GM10248 (cell line): ENCODE results near the gene PSG6.
"Not testable (repeated sequence)": the region's sequence is repeated elsewhere in the genome, so short reads cannot be mapped to it uniquely, and the experiment has no call there.

Experiments used
- CTCF ChIA-PET: fragments of 300-600 bp; sonication (Branson Sonifier 250); formaldehyde crosslinking; extraction: SDS; loops from one replicate; lab custom pipeline; 2021; ENCODE audit warnings: antibody characterized with exemption; lab: Yijun Ruan, JAX
- POLR2A ChIA-PET: fragments of 350-650 bp; sonication (Branson Sonifier 250); formaldehyde crosslinking; extraction: SDS; loops from one replicate; lab custom pipeline; 2020; ENCODE audit warnings: antibody characterized with exemption; lab: Yijun Ruan, JAX
- DNase-seq: peaks from one replicate; pipeline ENCODE4 v3.0.0; 2012; ENCODE audit errors: extremely low spot score
- CTCF ChIP-seq: IDR thresholded peaks from 2 replicates; pipeline ENCODE4 v1.5.1; 2012; ENCODE audit warnings: mild to moderate bottlenecking, low read depth; ENCODE audit errors: extremely low read depth, missing control alignments, control extremely low read depth

Gene PSG6

GRCh38 chr19:42899674-42900073 lies 18.0 kb downstream of the PSG6 start:
- DNase-seq, POLR2A ChIA-PET: not testable (repeated sequence)
- CTCF ChIA-PET, result interaction anchor here (1.7 kb wide), 1 partner anchor 14 kb away, joined by 7 read pairs; no protein-coding TSS in a partner anchor

GRCh38 chr19:42899110-42899509 lies 18.6 kb downstream of the PSG6 start:
- POLR2A ChIA-PET, CTCF ChIA-PET, DNase-seq: not testable (repeated sequence)

- DNase-seq, POLR2A ChIA-PET, CTCF ChIA-PET: not testable (repeated sequence)
Observed at GRCh38 chr19:42898656-42899055, 19.0 kb downstream of the PSG6 start.

GRCh38 chr19:42897729-42898128 lies 20.0 kb downstream of the PSG6 start:
- CTCF ChIA-PET, POLR2A ChIA-PET, DNase-seq: not testable (repeated sequence)

GRCh38 chr19:42890446-42890845 lies 27.2 kb downstream of the PSG6 start:
- CTCF ChIA-PET, DNase-seq, POLR2A ChIA-PET: not testable (repeated sequence)

GRCh38 chr19:42887876-42888445 lies 29.7 kb downstream of the PSG6 start:
- CTCF ChIA-PET, POLR2A ChIA-PET: not testable (repeated sequence)

GRCh38 chr19:42882730-42883129 lies 35.0 kb downstream of the PSG6 start:
- DNase-seq, POLR2A ChIA-PET, CTCF ChIA-PET: not testable (repeated sequence)

More at GRCh38 chr19:42887876-42888445, 29.7 kb downstream of the PSG6 start:
- DNase-seq, result not testable (repeated sequence)

GRCh38 chr19:42882010-42882409 lies 35.7 kb downstream of the PSG6 start:
- POLR2A ChIA-PET, CTCF ChIA-PET, DNase-seq: not testable (repeated sequence)

GRCh38 chr19:42881279-42881678 lies 36.4 kb downstream of the PSG6 start:
- TF ChIP-seq CTCF, result peak; percentile 39
- CTCF ChIA-PET, DNase-seq, POLR2A ChIA-PET: not testable (repeated sequence)

- POLR2A ChIA-PET, CTCF ChIA-PET, DNase-seq: not testable (repeated sequence)
Observed at GRCh38 chr19:42880621-42881020, 37.1 kb downstream of the PSG6 start.

- no peak for TF ChIP-seq CTCF
- CTCF ChIA-PET, result no interaction called here
- no peak for DNase-seq
- POLR2A ChIA-PET, result no interaction called here
Observed at GRCh38 chr19:42879613-42880012, 38.1 kb downstream of the PSG6 start, which contains the start of gene PSG1. Gene PSG1, minus strand, starts transcription at chr19:42879713. Its CDS starts 132 bp downstream, at chr19:42879581.

GRCh38 chr19:42876596-42876995 lies 41.1 kb downstream of the PSG6 start:
- POLR2A ChIA-PET, CTCF ChIA-PET, DNase-seq: not testable (repeated sequence)

- DNase-seq, POLR2A ChIA-PET, CTCF ChIA-PET: not testable (repeated sequence)
Observed at GRCh38 chr19:42875881-42876280, 41.8 kb downstream of the PSG6 start.

- CTCF ChIA-PET, result interaction anchor here (1.2 kb wide), 1 partner anchor 10 kb away, joined by 4 read pairs; no protein-coding TSS in a partner anchor
- DNase-seq, POLR2A ChIA-PET: not testable (repeated sequence)
Observed at GRCh38 chr19:42874901-42875813, 42.5 kb downstream of the PSG6 start.

GRCh38 chr19:42874136-42874535 lies 43.6 kb downstream of the PSG6 start:
- DNase-seq, POLR2A ChIA-PET: not testable (repeated sequence)
- CTCF ChIA-PET, result interaction anchor here (1.2 kb wide), 1 partner anchor 11 kb away, joined by 4 read pairs; no protein-coding TSS in a partner anchor
